Prostate gland (tissue), 2 donors: Measurements from ENCODE around the gene SLC50A1.

Source experiments
- POLR2AphosphoS5 ChIP-seq: sonication (generic); formaldehyde crosslinking; IDR thresholded peaks from one replicate; pipeline ENCODE4 v1.6.1; 2017; ENCODE audit warnings: antibody characterized with exemption
- TF ChIP-seq, protein P1 (sequence below), 4 experiments: fragments of 200-600 bp in 2 of 4; fragments of 450-650 bp in 2 of 4; sonication (generic) in 2 of 4; IDR thresholded peaks; 1 replicate in 3 of 4; 2 replicates in 1 of 4; pipeline ENCODE4 v1.5.1; 2016 to 2019; ENCODE audit warnings: antibody characterized with exemption in 4 of 4, mild to moderate bottlenecking in 2 of 4, moderate library complexity in 2 of 4

DNA sequence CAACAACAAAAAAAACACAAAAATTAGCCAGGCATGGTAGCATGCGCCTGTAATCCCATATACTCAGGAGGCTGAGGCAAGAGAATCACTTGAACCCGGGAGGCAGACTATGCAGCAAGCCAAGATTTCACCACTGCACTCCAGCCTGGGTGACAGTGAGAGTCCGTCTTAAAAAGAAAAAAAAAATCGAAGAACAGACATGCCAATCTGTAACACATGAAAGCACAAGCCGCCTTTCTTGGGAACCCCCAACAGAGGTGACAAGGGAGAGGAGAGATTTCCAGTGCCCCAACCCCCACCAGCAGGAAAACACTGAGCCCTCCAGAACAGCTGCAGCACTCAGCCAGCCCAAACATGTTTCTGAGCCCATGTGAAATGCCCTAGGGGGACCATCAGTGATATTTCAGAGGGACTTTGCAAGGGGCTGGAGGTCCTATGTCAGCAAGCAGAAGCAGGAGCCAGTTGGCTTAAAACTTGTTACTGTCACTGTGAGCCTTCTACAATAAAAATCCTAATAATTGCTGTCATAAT is 22.1 kb upstream of the SLC50A1 start:
- TF ChIP-seq, protein P1, sequence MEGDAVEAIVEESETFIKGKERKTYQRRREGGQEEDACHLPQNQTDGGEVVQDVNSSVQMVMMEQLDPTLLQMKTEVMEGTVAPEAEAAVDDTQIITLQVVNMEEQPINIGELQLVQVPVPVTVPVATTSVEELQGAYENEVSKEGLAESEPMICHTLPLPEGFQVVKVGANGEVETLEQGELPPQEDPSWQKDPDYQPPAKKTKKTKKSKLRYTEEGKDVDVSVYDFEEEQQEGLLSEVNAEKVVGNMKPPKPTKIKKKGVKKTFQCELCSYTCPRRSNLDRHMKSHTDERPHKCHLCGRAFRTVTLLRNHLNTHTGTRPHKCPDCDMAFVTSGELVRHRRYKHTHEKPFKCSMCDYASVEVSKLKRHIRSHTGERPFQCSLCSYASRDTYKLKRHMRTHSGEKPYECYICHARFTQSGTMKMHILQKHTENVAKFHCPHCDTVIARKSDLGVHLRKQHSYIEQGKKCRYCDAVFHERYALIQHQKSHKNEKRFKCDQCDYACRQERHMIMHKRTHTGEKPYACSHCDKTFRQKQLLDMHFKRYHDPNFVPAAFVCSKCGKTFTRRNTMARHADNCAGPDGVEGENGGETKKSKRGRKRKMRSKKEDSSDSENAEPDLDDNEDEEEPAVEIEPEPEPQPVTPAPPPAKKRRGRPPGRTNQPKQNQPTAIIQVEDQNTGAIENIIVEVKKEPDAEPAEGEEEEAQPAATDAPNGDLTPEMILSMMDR (IDR thresholded peaks at IDR 0.05): no peak
- no peak for TF ChIP-seq POLR2AphosphoS5
